Muscle layer of duodenum (tissue), 2 donors: ENCODE measurements around the gene ENC1.
A peak's percentile ranks its signal among the peaks of the same experiment; 100 is the strongest.

Experiments used
- H3K27ac ChIP-seq: one replicate; pipeline ENCODE4 v1.7.0; 2013; ENCODE audit warnings: mild to moderate bottlenecking, low read length
- H3K27me3 ChIP-seq: one replicate; pipeline ENCODE4 v1.7.0; 2013; ENCODE audit warnings: low read depth, mild to moderate bottlenecking, control low read depth, low read length
- H3K36me3 ChIP-seq, 2 donors: one replicate each; pipeline ENCODE4 v1.7.0; 2013; ENCODE audit warnings: low read length in 2 of 2, control low read depth in 1 of 2, mild to moderate bottlenecking in 1 of 2; ENCODE audit not compliant: insufficient read depth in 2 of 2, control insufficient read depth in 1 of 2
- H3K4me1 ChIP-seq, 2 donors: one replicate each; pipeline ENCODE4 v1.7.0; 2013; ENCODE audit warnings: low read length in 2 of 2, mild to moderate bottlenecking in 2 of 2, control low read depth in 1 of 2, moderate library complexity in 1 of 2; ENCODE audit not compliant: insufficient read depth in 2 of 2, control insufficient read depth in 1 of 2
- H3K4me3 ChIP-seq, 2 donors: one replicate each; pipeline ENCODE4 v1.7.0; 2013; ENCODE audit warnings: low read length in 2 of 2, low read depth in 1 of 2, mild to moderate bottlenecking in 1 of 2
- H3K9me3 ChIP-seq, 2 donors: one replicate each; pipeline ENCODE4 v1.7.0; 2013; ENCODE audit warnings: low read length in 2 of 2, control low read depth in 1 of 2, mild to moderate bottlenecking in 1 of 2; ENCODE audit not compliant: control insufficient read depth in 1 of 2
- donor health status: healthy.

The ENC1 gene

DNA sequence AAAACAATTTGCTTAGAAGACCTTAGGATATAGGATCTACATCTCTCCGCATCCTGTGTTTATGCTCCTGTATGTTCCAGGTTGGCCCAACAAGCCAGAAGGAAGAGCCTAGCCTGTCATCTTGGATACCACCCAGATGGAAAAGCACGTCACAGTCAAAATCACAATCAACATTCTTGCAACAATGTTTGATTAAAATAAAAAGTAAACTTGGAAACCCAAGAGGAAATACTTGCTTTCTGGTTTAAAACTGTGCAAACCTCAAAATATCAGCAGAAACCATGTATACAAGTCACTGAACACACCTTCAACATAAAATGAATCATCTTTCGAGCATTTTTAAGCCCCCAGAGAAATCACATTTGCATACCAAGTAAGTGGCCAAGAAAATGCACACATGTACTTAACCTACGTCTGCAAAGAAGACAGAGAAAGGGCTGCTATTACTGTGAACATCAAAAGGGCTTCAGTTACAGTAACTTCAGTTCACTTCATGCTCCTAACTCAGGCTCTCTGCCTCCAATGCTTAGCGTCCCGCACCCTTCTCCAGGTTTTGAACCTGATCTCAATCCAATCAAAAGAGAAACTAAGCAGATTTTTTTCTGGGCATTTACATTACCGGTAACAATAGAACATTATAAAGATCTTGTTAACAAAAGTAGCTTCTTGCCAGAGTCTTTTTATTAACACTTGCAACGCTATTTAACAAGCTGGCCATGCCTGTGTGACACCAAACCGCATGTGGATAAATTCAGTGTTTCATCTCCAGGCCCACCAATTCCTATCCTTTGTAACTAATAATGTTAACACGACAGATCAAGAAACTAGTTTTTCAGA, 1.3 kb downstream of the ENC1 start:
- H3K36me3 ChIP-seq, result peaks cover 3 to 13% of the 10 kb centered on the region in 2 donors
- peak overlapping the region; percentile 85 to 91 for H3K4me3 ChIP-seq
- H3K4me1 ChIP-seq, result peaks cover 0 to 16% of the 10 kb centered on the region in 2 donors
- no peaks in the 10 kb centered on the region for H3K9me3 ChIP-seq
- no peaks in the 10 kb centered on the region for H3K27me3 ChIP-seq
- H3K27ac ChIP-seq, result peak overlapping the region; percentile 50

DNA sequence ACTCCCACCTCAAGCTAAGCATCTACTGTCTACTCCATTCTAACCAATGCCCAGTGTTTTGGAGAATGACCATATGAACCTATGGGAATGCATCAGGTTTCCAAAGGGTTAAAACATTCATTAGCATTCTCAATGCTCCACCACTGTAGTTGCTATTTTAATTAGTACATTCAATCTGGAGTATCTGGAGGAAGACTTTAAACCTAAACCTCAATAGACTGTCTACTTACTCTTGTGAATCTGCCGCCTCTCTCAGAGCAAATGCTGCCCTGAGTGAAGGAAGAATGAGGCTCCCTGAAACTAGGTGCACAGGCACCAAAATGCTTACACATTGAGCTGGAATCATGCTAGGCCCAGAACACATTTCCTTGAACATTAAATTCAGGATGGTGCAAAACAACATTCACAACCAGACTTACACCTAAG, 2.0 kb downstream of the ENC1 start:
- peaks cover 3 to 13% of the 10 kb centered on the region in 2 donors for H3K36me3 ChIP-seq
- peak overlapping the region; percentile 85 to 91 for H3K4me3 ChIP-seq
- H3K4me1 ChIP-seq, result peaks cover 0 to 16% of the 10 kb centered on the region in 2 donors
- H3K9me3 ChIP-seq, result no peaks in the 10 kb centered on the region
- no peaks in the 10 kb centered on the region for H3K27me3 ChIP-seq
- H3K27ac ChIP-seq, result peak overlapping the region; percentile 50

DNA sequence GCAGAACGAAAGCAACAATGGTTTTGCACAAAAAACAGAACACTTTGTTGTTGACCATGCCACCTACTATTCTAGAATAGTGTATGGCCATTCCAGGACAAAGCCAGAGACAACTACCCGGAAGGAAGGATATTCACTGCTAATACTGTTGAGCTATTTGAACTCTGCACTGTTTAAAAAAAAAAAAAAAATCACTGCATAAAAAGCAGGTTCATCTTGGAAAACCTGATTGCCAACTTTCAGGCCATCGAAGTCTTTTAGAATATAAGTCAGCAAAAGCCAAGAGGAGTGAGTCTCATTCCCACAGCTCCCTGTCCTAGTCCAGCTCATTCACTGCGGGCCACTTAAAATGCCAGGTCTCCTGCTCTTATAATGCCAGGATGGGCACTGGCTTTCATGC, 4.0 kb downstream of the ENC1 start:
- Histone ChIP-seq H3K4me3 (no peak overlapping the region), H3K27me3 (no peaks in the 10 kb centered on the region), H3K27ac (no peak overlapping the region), H3K9me3 (no peaks in the 10 kb centered on the region), H3K36me3 (peaks cover 3 to 13% of the 10 kb centered on the region in 2 donors), H3K4me1 (peaks cover 0 to 9% of the 10 kb centered on the region in 2 donors)

DNA sequence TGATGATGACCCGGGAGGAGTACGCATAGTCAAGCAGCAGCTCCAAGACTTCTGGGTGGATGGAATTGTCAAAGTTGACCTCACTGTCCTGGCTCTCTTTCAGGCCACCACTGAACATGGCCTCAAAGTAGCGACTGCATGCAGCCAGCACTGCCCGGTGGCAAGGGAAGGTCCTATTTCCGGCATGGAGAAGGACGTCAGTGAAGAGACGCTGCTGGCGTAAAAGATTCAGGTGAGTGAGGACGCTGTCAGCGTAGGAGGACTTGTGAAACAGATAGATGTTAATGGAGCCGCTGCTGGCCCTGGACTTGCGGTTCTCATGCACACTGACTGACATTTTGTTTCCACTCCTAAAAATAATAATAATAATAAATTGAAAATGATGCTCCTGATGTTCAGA, 4.4 kb downstream of the ENC1 start:
- H3K27ac ChIP-seq, result no peak overlapping the region
- no peaks in the 10 kb centered on the region for H3K9me3 ChIP-seq
- no peak overlapping the region for H3K4me3 ChIP-seq
- no peaks in the 10 kb centered on the region for H3K27me3 ChIP-seq
- H3K4me1 ChIP-seq, result peaks cover 0 to 7% of the 10 kb centered on the region in 2 donors
- peaks cover 3 to 13% of the 10 kb centered on the region in 2 donors for H3K36me3 ChIP-seq

DNA sequence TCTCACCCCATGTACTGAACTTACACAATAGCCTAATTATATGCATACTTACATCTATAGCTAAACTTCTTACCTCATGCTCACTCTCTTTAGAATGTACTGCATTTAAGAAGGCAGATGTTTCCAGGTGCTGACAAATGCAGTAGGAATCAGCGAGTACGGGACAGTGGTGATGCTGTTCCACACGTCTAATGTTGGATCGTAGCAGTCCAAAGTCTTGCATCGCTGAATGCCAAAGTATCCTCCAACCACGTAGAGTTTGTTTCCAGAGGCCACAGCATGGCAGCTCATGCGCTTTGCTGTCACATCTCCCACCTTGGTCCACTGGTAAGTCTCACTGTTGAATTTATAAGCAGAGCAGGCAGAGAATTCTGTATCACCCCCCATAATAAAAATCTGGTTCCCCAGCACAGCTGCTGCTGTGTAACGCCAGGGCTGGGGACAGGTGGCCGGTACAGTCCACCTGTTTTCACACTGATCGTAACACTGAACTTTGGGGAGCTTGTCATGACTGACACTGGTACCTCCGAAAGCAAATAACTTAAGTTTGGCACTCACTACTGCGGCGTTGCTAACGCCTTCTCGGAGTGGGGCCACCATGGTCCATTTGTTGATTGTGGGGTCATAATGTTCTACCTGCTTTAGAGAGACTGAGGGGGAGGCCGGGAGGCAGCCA, 5.8 kb downstream of the ENC1 start:
- no peak overlapping the region for H3K27ac ChIP-seq
- peaks cover 0 to 3% of the 10 kb centered on the region in 2 donors for H3K4me1 ChIP-seq
- no peaks in the 10 kb centered on the region for H3K9me3 ChIP-seq
- H3K27me3 ChIP-seq, result no peaks in the 10 kb centered on the region
- H3K36me3 ChIP-seq, result peaks cover 8 to 21% of the 10 kb centered on the region in 2 donors
- no peak overlapping the region for H3K4me3 ChIP-seq

DNA sequence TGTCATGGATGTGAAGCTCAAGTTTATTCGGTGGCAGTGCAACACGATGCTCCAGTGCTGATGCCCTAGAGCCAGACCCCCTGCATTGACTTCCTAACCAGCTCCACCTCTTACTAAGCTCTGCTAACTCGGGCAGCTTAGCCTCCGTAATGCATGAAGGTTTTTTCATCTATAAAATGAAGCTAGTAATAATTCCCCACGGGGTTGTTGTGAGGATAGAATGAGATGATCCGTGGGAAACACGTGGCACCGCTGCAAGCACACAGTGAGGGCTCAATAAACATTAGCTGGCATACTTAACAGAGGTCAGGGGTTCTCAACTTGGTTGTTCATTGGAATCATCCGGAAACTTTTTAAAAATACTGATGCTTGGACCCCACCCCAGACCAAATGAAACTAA, 6.8 kb downstream of the ENC1 start:
- H3K4me1 ChIP-seq, result no peaks in the 10 kb centered on the region
- no peak overlapping the region for H3K27ac ChIP-seq
- peaks cover 8 to 21% of the 10 kb centered on the region in 2 donors for H3K36me3 ChIP-seq
- H3K4me3 ChIP-seq, result no peak overlapping the region
- H3K9me3 ChIP-seq, result no peaks in the 10 kb centered on the region
- no peaks in the 10 kb centered on the region for H3K27me3 ChIP-seq

DNA sequence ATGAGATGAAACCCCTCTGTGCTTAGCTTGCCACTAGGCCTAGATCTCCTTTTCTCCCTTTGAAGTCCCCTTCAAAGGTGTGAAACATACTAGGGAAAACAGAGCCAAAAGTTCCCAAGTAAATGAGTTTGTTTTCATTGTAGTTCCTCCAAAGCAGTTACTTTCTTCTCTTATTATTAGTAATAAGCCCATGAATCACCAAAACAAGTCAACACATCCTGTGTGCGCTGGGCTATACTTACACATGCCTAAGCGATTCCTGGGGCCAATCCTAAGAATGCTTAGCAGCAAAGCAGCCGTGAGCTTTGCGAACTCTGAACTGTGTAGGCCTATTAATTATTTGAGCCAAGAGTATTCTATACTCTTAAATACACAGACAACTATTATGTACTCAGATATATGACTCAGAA, 7.6 kb downstream of the ENC1 start:
- H3K27ac ChIP-seq, result no peak overlapping the region
- H3K9me3 ChIP-seq, result no peaks in the 10 kb centered on the region
- no peaks in the 10 kb centered on the region for H3K27me3 ChIP-seq
- no peak overlapping the region for H3K4me3 ChIP-seq
- H3K36me3 ChIP-seq, result peaks cover 8 to 24% of the 10 kb centered on the region in 2 donors
- H3K4me1 ChIP-seq, result no peaks in the 10 kb centered on the region

DNA sequence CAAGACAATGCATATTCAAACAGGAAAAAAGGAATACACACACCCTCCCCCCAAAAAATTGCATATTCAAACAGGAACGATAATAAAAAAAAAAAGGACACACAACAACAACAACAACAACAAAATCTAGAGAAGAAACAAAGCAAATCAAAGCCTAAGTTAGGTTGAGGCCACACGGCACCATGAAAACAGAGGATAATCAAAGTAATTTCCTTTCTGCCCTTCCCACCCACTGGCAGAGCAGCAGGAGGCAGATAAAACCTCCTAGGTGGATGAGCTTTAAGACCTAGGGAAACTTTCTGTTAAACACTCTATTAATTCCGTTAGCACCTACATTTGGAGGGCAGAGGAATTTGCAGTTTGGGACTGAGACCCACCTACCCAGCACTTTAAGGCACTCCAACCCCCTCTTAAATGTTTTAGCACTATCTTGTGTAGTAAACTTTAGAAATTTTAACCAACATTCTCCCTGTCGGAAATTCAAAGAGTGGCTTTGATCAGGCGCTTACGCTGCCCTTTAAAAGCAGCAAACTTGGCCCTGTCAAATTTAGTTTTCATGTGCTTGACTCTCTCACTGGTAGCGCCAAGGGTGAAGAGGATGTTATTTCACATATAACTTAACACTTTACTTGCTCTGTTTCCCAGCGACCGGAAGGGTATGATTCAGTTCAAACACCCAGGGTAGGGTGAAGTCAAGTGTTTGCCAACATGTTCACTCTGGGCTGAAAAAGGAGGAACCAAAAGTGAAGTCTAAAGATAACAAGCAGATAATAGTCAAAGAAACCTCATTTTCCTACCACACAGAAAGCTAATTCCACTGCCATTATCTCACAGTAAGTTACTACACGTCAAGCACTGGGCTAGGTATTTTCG, 9.2 kb downstream of the ENC1 start:
- Histone ChIP-seq H3K27me3 (no peaks in the 10 kb centered on the region), H3K4me1 (no peaks in the 10 kb centered on the region), H3K9me3 (no peaks in the 10 kb centered on the region), H3K27ac (no peak overlapping the region), H3K4me3 (no peak overlapping the region), H3K36me3 (peaks cover 8 to 24% of the 10 kb centered on the region in 2 donors)

DNA sequence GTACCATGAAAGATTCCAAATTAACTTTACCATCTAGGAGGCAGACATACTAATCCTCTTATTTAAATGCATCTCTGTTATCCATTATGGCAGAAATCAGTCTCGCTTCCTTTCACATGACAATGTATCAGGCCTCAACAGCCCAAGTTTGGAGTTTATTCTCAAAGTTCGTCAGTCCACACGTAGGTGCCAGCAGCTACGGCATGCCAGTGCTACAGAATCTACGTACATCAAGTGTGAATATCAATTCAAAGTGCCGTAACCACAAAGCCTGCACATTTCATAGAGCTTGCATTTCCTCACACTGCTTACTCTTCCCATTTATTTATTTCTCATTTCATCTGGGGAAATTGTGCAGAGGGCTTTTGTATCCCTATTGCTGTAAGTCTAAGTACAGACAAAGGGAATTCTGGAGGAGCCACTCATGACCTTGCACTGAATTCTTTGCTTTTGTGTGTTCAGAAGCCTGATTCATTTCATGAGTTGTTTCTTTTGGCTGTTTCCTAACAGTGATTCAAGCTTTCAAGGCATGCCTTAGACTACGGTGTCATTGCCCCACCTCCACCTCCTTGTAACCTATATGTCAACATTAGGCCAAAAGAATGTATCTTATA, 10.0 kb downstream of the ENC1 start:
- Histone ChIP-seq H3K27ac (no peak overlapping the region), H3K4me1 (no peaks in the 10 kb centered on the region), H3K36me3 (peaks cover 8 to 22% of the 10 kb centered on the region in 2 donors), H3K4me3 (no peak overlapping the region), H3K9me3 (no peaks in the 10 kb centered on the region), H3K27me3 (no peaks in the 10 kb centered on the region)

DNA sequence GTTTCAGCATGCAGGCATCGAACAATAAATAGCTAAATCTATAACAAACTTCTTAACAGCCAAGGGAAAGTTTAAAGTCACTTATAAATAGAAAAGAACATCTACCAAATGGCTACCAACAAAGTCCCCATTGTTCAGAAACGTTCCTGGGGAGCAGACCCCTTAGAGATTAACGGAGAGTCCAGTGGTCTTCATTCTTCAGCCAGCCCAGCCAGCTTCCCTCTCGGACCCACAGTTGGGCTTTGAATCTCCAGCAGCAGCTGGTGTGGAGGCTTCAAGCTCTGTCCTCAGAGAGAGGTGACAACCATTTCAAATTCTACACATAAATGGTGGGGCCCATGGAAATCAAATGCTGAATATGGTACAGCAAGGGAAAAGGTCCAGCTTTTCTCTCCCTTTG, 11.2 kb downstream of the ENC1 start:
- no peaks in the 10 kb centered on the region for H3K4me1 ChIP-seq

More for the DNA sequence above, 11.2 kb downstream of the ENC1 start:
- Histone ChIP-seq H3K27ac (no peak overlapping the region), H3K9me3 (no peaks in the 10 kb centered on the region), H3K4me3 (no peak overlapping the region), H3K27me3 (no peaks in the 10 kb centered on the region), H3K36me3 (peaks cover 4 to 12% of the 10 kb centered on the region in 2 donors)
